ENCODE results near the gene SLC1A7.

The SLC1A7 gene

DNA sequence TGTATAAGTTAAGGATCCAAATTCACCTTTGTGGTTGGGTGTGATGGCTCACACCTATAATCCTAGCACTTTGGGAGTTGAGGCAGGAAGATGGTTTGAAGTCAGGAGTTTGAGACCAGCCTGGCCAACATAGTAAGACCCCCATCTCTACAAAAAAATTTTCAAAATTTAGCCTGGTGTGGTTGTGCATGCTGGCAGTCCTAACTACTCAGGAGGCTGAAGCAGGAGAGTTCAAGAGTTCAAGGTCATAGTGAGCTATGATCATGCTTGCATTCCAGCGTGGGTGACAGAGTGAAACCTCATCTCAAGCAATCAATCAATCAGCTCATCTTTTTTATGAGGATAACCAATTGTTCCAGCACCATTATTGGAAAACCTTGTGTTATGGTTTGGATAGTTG is 16.5 kb upstream of the SLC1A7 start:
- DNase-seq = no peak

DNA sequence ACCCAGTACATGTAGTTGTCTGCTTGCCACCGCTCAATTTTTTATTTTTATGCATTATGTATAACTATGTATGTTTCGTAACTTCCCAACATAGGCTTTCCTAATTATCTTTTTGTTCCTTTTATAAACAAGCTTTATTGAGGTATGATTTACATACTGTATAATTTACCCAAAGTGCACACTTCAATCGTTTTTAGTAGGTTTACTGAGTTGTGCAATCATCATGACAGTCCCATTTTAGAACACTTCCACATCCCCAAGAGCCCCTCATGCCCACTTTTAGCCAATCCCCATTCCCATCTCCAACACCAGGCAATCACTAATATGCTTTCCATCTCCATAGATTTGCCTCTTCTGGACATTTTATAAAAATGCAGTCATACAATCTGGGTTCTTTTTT is 14.3 kb upstream of the SLC1A7 start:
- DNase-seq = no peak

DNA sequence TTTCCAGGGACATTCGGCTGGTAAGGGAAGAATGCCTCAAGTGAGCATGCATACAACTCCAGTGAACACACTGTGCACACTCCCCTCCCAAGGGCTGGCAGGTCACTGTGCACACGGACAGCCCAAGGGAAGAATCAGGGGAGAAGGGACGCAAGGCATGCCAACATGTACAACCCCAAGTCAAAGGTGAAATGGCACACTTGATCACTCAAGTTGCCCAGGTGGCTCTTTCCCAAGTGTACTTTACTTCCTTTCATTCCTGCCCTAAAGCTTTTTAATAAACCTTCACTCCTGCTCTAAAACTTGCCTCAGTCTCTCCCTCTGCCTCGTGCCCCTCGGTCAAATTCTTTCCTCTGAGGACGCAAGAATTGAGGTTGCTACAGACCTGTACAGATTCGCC is 13.5 kb upstream of the SLC1A7 start:
- DNase-seq = no peak

DNA sequence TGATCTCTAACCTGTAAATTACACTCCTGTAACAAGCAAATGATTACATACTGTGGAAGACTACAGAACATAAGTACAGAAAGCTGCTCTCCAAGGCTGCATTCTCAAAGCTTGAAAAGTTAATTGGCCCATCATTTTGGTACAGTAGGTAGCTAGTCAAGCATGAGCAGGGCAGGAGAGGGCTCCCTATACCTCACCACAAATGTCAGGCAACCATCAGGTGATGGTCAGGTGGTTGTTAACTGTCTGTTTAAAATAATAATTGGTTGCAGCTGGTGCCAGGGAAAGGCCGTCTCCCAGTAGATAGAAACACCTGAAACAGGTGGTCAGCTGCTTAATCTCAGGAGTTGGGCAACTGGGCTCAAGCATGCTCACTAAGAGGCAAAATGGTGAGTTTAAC is 13.1 kb upstream of the SLC1A7 start:
- no peak for DNase-seq

DNA sequence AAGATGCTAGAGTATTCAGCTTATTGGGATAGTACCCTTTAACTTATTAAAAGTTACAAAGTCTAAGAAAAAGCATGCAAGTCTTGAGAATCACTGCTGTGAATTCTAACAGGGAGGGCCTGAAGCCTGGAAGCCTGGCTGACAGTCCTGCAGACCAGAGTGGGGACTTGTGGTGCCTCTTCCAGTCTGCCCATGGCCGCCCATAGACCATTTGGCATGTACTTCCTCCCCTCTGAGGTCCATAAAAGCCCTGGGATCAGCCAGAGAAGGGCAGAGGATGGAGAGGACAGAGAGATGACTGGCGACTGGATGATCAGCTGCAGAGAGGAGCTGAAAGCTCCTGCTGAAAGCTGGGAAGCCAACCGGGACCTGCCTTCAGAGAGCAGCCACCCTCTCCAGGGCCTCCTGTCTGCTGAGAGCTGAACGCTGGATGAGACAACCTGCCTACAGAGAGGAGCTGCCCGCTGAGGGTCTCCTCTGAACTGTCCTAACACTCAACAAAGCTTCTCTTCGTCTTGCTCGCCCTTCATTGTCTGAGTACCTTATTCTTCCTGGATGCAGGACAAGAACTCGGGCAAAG is 12.5 kb upstream of the SLC1A7 start:
- DNase-seq = no peak

DNA sequence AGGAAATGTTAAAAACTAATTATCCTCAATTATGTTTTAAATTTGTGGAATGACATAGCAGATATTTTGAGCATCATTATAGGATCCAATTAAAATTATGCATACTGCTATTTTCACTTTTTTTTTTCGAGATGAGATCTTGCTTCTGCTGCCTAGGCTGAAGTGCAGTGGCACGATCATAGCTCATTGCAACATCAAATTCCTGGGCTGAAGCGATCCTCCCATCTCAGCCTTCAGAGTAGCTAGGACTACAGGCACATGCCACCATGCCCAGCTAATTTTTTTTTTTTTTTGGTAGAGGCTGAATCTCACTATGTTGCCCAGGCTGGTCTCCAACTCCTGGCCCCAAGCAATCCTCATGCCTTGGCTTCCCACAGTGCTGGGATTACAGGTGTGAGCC is 11.3 kb upstream of the SLC1A7 start:
- DNase-seq = no peak

DNA sequence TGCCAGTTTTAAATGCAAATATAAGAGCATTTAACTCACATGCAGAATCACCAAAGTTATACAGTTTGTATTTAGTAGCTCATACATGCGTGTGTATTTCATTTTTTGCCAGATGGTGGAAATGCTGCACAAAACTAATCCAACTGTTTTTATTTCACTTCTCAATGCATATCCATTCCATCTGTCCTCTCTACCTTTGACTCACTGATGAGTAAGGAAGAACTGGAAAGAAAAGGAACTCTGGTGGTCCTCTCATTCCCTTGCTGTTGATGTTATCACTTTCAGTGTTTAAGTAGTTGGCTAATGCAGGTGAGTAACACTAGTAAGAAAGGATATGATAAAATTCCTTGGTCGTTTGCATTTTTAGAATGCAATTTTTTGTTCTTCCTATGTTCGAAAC is 5.7 kb upstream of the SLC1A7 start:
- DNase-seq = no peak

DNA sequence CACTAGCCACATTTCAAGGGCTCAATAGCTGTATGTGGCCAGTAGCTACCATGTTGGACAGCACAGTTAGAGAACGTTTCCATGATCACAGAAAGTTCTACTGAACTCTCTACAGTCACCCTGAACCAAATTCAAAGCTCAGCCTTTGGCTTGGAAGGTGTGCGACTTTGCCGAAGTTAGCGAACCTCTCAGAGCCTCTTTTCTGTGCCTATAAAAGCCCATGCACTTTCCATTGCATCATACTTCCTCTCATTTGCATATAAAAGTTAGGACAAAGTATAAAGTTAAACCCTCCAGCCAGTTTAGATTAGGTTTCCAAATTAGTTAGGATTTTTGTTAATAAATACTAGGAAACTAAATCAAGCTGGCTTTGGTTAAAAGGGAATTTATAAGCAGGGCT is 4.7 kb upstream of the SLC1A7 start:
- DNase-seq = no peak

DNA sequence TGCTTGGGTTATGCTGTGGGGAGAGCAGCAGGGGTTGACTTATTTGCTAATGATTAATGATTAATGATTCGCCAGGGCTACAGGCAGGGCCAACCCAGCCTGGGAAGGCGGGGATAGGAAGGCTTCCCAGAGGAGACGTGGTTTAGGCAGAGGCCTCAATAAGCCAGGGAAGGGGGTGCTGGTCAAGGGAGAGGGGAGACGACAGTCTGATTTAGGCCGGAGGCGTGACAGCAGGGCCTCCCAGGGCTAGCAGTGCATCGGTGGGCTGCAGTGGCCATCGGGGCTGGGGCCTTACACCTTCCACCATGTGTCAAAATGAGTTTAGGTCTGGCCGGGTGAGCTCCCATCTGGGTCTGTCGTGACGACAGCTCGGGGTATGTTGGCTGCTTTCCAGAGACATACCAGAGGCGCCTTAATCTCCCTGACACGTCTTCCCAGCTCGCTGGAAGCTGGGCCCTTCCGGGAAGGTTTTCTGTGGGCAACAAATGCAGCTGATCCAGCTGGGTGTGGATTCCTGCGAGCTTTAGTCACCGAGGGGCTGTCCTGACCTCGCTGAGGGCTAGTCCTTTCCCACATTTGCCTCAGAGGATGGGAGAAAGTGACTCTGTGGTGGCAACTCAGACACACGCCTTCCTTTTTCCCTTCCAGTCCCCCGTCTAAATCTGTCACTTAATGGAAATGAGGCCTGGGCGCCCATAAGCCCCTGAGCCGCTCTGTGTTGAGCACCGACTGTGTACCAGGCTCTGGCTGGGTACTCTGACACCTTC is 3.7 kb upstream of the SLC1A7 start:
- DNase-seq = peak; percentile 85

DNA sequence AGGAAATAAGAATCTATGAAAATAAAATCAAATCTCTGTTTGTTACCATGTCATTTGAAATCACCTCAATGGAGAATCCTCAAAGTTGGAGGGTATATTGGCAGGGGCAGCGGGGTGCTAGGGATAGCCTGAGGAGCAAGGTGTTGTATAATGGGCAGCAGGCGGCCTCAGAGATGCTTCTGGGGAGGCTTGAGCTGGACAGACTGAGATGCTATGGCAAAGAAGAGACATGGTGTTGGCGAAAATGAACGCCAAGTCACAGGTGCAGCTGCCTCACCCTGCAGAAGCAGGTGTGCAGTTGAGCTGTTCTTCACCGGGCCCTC is 3.1 kb upstream of the SLC1A7 start:
- DNase-seq = no peak

DNA sequence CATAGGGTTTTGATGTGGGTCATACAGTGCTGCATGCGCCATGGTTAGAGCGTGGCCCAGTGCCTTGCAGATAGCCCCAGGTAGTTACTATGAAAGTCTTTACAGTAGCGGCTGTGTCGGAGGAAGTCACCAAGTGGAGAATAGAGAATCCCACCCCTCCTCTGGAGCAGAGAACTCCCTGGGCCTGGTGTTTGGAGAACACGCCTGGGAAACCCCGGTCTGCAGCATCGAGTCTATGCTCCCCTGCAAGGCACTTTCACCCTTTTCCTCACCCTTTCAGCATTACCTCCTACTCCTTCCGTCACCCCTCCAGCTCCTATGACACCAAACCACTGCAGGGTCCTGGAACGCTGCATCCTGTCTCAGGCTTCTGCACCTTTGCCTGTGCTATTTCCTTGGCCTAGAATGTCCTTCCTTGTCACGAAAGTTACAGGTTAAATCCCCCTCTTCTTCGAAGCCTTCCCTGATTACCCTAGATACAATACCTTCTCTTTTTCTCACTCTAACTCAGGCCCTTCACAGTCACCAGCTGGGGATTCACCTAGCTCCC is 2.7 kb upstream of the SLC1A7 start:
- DNase-seq = no peak

DNA sequence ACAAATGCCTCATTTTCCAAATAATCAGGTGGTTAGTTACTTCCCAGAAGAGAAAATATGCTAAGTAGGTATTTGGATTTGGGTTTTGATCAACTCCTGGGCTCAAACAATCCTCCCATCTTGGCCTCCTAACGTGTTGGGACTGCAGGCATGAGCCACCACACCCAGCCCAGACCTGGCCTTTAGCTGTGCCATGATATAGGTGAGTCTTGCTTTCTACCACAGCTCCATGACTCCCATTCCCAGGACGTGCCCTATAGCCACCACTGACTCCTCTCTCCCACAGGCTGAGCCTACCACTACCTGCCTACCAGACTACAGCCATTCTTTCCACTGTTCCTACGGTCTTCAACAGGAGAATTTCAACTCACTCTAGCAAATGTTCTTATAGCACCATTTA is 1.8 kb upstream of the SLC1A7 start:
- DNase-seq = no peak

DNA sequence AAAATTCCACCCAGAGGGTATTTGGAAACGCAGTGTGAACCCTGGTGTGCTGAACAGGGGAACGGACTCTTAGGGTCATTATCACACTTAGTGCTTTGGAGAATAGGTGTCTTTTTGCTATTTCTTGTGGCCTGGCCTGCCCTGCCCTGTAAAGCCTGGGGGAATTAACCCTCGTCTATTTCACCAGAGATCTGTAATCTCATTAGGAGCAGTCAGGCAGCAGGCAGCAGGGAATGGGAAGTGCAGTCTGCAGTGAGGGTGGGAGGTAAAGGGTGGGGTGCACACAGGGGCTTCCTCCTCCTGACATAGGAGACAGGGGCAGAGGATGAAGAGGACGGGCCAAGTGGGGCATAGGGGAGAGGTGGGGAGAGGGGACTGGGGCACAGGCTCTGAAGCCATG is 1.1 kb upstream of the SLC1A7 start:
- DNase-seq = no peak

DNA sequence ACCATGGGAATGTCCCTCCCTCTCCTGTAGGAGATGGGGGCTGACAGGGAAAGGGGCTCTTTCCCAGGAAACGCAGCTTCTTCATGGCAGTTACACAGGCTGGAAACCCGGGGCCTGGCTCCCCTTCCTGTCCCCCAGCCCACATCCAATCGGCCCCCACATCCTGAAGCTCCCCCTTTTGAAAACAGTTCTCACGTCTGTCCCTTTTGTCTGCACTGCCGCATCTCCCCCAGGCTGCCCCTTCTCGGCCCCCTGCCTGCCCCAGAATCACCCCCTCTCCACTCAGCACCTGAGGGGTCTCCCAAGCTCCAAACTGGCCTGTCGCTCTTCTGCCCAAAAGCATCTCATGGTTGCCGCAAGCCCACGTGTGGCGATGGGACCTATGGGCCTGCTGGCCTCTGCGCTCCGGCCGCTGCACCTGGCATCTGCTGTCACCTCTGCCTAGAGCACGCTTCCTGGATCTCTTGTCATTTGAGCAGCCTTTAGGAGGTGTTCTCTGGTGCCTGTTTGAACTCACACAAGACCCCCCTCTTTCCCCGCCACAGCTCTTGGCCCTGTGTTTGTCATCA is 867 bp downstream of the SLC1A7 start:
- DNase-seq = no peak

DNA sequence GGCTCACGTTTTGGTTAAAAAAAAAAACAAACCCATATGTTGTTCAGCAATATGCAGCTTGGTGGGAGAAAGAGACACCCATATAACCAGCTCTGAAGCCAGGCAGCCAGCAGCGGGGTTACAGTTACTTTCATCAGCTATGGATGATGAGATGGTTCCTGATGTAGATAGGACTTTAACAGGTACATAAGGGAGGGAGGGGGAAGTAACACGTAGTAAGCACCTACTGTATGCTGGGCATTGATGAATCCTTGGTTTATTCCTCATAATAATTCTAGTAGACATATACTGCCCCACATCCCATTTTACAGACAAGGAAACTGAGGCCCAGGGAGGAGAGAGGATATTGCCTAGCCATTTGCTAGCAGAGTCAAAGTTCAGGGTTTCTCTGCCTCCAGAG is 2.0 kb downstream of the SLC1A7 start:
- no peak for DNase-seq

DNA sequence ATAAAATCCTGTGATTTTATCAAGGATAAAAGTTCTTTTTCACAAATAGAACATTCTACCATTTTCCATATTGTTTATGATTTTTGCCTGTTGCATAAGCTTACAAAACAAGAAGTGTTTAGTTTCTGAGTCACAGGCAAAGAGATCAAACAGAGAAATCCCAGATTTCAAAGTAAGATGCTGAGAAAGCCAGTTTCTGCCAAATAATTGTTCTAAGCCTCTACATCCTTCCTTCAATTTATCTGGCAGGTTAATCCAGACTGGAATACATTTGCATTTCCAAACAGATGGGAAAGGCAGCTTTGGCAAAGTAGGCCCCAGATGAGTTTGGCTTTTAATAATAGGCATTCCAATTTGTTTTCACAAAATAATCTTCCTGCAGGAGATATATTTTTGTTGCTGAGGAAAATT is 2.5 kb downstream of the SLC1A7 start:
- DNase-seq = no peak

DNA sequence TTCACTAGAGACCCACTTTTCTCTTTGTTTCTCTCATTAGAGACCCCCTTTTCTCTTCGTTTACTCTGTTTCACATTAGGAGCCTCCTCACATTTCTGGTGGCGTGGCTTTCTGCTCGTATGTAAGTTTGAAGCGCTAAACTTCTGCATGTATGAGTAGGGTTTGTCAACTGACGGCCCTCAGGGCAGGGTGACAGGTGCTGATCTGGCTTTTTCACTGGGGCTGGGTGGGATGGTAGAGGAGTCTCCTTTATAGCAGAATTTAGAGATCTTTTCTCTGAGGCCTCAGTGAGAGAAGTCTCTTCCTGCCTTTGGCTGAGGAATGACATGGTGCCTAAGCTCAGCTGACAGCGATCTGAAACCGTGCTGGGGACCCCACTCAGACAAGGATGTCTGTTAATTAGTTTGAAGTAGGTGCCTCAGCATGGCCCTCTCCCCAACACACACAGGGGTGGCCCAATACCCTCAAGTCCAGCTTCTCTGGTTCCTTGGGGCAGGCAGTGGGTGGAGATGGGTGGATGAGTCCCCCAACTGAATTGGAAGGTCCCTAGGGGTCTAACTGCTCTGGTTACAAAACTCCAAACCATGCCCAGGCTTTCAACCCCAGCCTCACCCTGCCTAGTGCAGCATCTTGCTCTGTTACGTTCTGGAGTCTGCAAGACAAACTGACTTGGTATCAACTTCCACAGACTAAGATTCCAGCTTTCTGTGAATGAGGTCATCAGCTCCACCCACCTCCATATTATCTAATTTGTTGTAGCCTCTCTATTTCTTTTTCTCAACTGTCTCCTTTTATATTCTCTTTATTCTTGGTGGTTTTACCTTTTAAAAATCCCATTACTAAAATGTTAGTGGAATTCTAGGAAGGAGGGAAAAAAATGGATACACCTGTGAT is 3.2 kb downstream of the SLC1A7 start:
- no peak for DNase-seq

DNA sequence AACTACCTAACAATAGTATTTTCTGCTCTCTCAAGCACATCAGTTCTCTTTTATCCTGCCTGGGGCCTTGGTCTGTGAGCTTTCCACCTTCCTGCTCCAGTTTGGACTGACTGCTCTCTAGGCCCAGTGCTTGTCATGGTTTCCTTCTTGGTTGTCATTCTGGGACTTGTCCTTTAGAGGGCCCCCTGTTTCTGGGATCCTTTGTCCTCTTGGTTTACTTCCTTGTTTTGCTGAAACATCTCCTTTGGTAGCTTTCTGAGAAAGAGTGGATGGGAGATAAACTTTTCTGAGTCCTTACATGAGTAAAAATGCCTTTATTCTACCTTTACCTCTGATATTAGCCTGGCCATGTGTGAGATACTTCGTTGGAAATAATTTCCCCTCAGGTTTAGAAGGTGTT is 4.7 kb downstream of the SLC1A7 start:
- DNase-seq = no peak

DNA sequence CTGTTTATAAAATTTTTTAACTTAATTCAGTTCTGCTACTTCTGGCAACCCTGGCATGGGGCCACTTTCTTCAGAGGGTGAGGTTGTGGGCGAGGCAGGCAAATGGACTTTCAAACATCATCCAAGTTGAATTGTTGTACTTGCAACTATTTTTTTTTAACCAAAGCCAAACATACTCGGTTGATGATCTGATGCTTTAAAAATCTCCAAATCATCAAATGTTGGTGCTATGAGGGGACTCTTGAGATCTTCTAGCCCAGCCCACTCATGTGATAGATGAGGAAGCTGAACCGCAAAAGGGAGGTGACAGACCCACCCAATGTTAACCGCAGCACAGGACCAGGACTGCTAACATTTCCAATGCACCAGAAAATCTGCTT is 6.7 kb downstream of the SLC1A7 start:
- DNase-seq = no peak

DNA sequence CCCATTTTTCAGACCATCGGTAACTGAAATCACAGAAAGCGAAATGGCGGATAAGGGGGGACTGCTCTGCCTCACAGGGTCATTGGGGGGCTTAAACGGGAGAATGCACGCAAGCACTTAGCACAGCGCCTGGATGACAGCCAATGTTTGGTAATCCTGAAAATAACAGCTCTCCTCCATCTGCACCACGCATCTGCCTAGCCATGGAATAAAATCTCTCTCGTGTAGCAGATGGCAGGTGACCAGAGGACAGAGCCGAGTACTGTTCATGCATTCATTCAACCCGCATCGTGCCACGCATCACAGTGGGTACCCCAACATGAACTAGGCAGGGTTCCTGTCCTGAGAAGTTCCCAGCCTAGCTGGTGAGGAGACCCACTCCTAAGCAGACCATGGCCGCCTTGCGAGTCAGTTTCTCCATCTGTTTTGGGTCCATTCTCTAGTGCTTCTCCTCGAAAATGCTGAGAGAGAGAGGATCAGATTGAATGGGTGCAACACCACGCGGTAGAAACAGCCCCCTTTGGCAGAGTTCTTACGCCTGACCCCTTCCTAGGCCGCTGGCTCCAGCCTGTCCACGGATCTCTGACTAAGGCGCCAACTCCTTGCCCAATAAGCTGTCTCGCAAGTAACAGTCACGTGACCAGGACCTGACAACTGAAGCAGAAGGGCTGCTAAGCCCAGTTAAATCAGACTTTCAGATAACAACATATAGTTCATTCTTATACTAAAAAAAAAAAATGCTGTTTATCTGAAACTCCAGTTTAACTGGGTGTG is 7.3 kb downstream of the SLC1A7 start:
- no peak for DNase-seq

DNA sequence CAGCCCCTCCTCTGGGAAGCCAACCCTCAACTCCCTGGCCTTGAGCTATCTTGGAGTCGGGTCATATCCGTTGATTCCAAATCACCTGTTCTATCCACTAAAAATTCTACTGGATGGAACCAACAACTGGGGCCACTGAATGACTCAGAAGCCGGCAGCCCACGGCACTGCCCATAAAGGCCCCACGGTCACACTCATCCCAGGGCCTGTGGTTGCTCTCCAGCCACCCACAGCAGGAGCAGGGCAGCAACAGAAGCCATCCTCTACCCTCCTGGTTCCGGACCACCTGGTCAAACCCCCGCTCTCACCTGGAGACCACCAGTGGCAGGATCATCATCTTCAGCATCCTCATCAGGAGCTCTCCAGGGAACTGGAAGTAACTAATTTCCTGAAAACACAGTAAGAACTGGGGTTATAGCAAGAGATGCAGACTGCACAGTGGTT is 8.4 kb downstream of the SLC1A7 start:
- DNase-seq = no peak

DNA sequence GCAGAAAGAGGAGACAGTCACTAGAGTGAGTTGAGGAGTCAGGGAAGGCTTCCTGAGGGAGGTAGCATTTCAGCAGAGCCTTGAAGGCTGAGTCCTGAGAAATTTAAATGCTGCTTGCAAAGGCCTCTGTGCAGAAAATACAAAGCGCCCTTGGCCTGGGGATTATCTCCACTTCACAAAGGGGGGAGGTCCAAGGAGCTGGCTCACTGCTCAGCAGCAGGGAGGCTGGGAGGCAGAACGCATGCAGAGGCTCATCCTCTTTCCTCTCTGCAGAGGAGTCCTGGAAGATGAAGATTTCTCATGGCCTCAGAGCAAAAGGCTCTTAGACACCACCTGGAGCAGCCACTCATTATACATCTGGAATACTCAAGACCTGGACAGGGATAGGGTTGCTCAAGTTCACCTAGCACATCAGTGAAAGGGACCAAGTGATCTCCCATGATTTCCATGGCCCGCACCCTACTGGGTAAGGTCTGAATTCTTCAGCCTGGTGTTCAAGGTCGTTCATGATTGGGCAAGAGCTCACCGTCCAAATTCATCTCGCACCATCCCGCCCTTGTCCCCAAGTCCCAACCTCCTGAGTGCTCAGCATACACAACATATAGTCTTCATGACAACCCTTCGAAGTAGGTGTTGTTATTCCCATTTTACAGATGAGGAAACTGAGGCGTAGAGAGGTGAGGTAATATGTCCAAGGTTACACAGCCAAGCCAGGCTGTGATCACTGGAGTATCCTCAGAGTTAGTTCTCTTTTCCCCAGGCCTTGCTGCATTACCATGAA is 9.0 kb downstream of the SLC1A7 start:
- DNase-seq = no peak
